Measurements from ENCODE around the gene ABCC8.
A peak's percentile ranks its signal among the peaks of the same experiment; 100 is the strongest.

The ABCC8 gene

DNA sequence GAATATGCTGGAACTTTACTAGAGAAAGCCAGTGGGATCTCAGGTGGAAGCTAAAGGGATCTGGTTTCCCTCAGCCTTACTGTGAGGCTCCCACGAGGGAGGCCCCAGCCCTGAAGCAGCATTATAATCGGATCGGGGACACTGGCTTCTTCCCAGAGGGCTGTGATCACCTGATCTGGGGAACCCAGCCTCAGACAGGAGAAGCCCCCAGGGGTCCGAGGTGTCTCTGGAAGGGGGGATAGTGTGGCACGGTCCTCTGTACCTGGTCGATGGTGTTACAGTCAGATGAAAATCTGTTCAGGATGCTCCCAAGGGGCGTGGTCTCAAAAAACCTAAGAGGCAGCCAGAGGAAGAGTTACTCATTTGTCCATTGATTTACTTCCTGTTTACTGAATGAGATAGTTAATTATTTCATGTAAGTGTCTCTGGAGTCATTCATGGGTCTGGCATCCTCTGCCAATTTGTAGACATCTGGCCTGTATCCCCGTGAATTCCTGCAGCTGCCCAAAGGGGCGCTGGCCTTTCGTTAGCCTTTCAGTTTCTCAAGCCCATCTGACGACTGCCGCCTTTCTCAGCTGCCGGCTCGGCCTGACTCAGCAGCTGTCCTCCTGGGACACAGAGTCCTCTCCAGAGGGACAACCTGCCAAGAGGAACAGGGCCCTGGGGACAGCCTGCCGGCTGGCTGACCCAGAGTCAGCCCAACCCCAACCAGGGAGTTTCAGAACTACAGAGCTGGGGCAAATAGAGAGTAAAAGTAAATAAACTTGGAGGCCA, 71.2 kb downstream of the ABCC8 start:
- H3K4me2 ChIP-seq (ENCODE audit: low read length, poor library complexity, severe bottlenecking) = no peak overlapping the region
- no peak overlapping the region for H3K18ac ChIP-seq (ENCODE audit: low read depth in 1 of 2, low read length in 2 of 2)
- H3K4me1 ChIP-seq (ENCODE audit: control insufficient read depth, insufficient read depth, low read depth, low read length) = peaks cover 2% of the 10 kb centered on the region
- no peaks in the 10 kb centered on the region for H3K9me3 ChIP-seq (ENCODE audit: control insufficient read depth, low read length)
- H2BK120ac ChIP-seq (ENCODE audit: low read depth, low read length) = no peak overlapping the region
- H3K4ac ChIP-seq (ENCODE audit: low read depth in 1 of 2, low read length in 2 of 2) = no peak overlapping the region
- peak overlapping the region in 1 of 2 experiments; percentile 11 for H3K4me3 ChIP-seq (ENCODE audit: insufficient read depth in 1 of 2, low read depth in 1 of 2, low read length in 2 of 2)
- peak; percentile 70 for DNase-seq
- no peak overlapping the region for H2BK5ac ChIP-seq (ENCODE audit: low read depth, low read length, poor library complexity, severe bottlenecking)
- peak overlapping the region; percentile 3 for H2AFZ ChIP-seq (ENCODE audit: low read depth, low read length)
- no peak overlapping the region for H3K23ac ChIP-seq (ENCODE audit: low read length in 2 of 2)
- peak overlapping the region; percentile 32 for H2BK15ac ChIP-seq (ENCODE audit: low read depth, poor library complexity, severe bottlenecking)
- no peak overlapping the region for H2AK5ac ChIP-seq (ENCODE audit: low read length, severe bottlenecking)
- peaks cover 8 to 23% of the 10 kb centered on the region in 2 experiments for H3K27me3 ChIP-seq (ENCODE audit: control insufficient read depth in 1 of 2, insufficient read depth in 1 of 2, low read length in 2 of 2)
- H3K9ac ChIP-seq (ENCODE audit: low read length) = no peak overlapping the region
- no peaks in the 10 kb centered on the region for H3K36me3 ChIP-seq (ENCODE audit: control insufficient read depth in 1 of 2, insufficient read depth in 2 of 2, low read depth in 1 of 2, low read length in 2 of 2)
- no peak overlapping the region for H2BK12ac ChIP-seq (ENCODE audit: low read length in 2 of 2)
- 32% methylated on average over 15 of the region's 15 CpGs for WGBS
- no peaks in the 10 kb centered on the region for H3K79me1 ChIP-seq (replicated peaks; ENCODE audit: low read length, poor library complexity, severe bottlenecking)
- H3K27ac ChIP-seq (ENCODE audit: low read length, poor library complexity, severe bottlenecking) = no peak overlapping the region
- H3K14ac ChIP-seq (ENCODE audit: low read length in 2 of 2) = peak overlapping the region in 1 of 2 experiments; percentile 25
- H4K91ac ChIP-seq (ENCODE audit: low read length) = no peak overlapping the region
- no peak overlapping the region for H4K8ac ChIP-seq (ENCODE audit: low read length)

DNA sequence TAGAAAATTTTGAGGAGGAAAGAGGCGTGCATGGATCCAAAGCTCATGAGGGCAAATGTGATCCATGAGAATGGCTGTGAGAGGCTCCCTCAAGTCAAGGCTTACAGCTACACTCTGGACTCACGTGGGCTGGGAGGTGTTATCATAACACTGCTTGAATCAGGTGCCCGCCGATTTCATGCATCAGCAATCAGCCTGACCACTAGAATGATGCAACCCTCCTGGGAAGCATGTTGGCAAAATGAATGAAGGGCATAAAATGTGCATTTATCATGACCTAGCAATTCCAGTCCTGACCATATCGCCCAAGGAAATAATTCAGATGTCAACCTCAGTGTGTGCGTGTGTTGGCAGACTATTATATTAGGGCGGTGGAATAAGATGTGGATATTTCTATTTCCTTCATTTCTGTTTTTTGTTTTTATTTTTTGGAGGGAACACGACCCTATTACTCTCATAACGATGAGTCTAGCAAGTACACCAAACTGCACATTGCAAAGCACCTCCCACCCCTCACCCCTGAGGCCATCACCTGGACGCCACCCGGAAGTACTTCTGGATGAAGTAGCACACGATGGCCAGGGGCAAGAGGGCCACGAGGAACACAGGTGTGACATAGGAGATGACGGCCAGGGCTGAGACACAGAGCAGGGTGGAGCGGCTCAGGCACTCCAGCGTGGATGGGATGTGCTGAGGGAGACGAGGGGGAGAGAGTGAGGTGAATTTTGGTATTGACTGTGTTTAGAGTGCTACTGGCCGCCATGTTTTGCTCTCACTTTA, 72.5 kb downstream of the ABCC8 start:
- Histone ChIP-seq H2AFZ (ENCODE audit: low read depth, low read length) (no peak overlapping the region), H3K27ac (ENCODE audit: low read length, poor library complexity, severe bottlenecking) (no peak overlapping the region), H3K4me2 (ENCODE audit: low read length, poor library complexity, severe bottlenecking) (no peak overlapping the region), H3K36me3 (ENCODE audit: control insufficient read depth in 1 of 2, insufficient read depth in 2 of 2, low read depth in 1 of 2, low read length in 2 of 2) (no peaks in the 10 kb centered on the region), H4K91ac (ENCODE audit: low read length) (no peak overlapping the region), H2BK5ac (ENCODE audit: low read depth, low read length, poor library complexity, severe bottlenecking) (no peak overlapping the region), H2BK12ac (ENCODE audit: low read length in 2 of 2) (no peak overlapping the region), H3K18ac (ENCODE audit: low read depth in 1 of 2, low read length in 2 of 2) (no peak overlapping the region), H3K4me1 (ENCODE audit: control insufficient read depth, insufficient read depth, low read depth, low read length) (peaks cover 2% of the 10 kb centered on the region), H3K79me1 (replicated peaks; ENCODE audit: low read length, poor library complexity, severe bottlenecking) (no peaks in the 10 kb centered on the region), H3K4me3 (ENCODE audit: insufficient read depth in 1 of 2, low read depth in 1 of 2, low read length in 2 of 2) (no peak overlapping the region), H3K27me3 (ENCODE audit: control insufficient read depth in 1 of 2, insufficient read depth in 1 of 2, low read length in 2 of 2) (peaks cover 5 to 29% of the 10 kb centered on the region in 2 experiments), H3K4ac (ENCODE audit: low read depth in 1 of 2, low read length in 2 of 2) (no peak overlapping the region), H2BK120ac (ENCODE audit: low read depth, low read length) (no peak overlapping the region), H3K14ac (ENCODE audit: low read length in 2 of 2) (no peak overlapping the region), H2BK15ac (ENCODE audit: low read depth, poor library complexity, severe bottlenecking) (no peak overlapping the region), H3K9ac (ENCODE audit: low read length) (no peak overlapping the region), H3K23ac (ENCODE audit: low read length in 2 of 2) (no peak overlapping the region), H4K8ac (ENCODE audit: low read length) (no peak overlapping the region), H2AK5ac (ENCODE audit: low read length, severe bottlenecking) (no peak overlapping the region), H3K9me3 (ENCODE audit: control insufficient read depth, low read length) (no peaks in the 10 kb centered on the region)
- no peak for DNase-seq
- WGBS = 94% methylated on average over 15 of the region's 18 CpGs

DNA sequence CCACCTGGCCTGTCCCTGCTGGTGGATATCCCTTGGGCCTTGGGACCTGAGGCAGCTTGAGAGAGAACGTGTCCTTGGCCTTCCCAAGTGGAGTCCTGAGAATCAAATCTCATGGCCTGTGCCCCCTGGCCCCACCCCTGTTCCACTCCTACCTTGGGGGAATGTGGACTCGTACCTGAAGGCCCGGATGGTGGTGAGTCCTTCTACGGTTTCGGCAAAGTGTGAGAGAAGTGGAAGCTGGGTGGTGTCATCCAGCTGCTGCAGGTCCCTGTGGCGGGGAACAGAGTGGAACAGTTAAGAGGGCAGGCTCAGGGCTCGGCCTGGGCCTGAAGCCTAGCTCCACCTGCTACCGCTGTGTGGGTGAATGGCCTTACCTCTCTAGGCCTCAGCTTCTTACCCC, 74.2 kb downstream of the ABCC8 start:
- no peak overlapping the region for H2BK5ac ChIP-seq (ENCODE audit: low read depth, low read length, poor library complexity, severe bottlenecking)
- peaks cover 2% of the 10 kb centered on the region for H3K4me1 ChIP-seq (ENCODE audit: control insufficient read depth, insufficient read depth, low read depth, low read length)
- no peak overlapping the region for H3K4me3 ChIP-seq (ENCODE audit: insufficient read depth in 1 of 2, low read depth in 1 of 2, low read length in 2 of 2)
- DNase-seq = no peak
- H2BK120ac ChIP-seq (ENCODE audit: low read depth, low read length) = no peak overlapping the region
- H2AK5ac ChIP-seq (ENCODE audit: low read length, severe bottlenecking) = no peak overlapping the region
- no peak overlapping the region for H3K9ac ChIP-seq (ENCODE audit: low read length)
- H3K14ac ChIP-seq (ENCODE audit: low read length in 2 of 2) = no peak overlapping the region
- no peaks in the 10 kb centered on the region for H3K9me3 ChIP-seq (ENCODE audit: control insufficient read depth, low read length)
- H2AFZ ChIP-seq (ENCODE audit: low read depth, low read length) = no peak overlapping the region
- no peak overlapping the region for H4K91ac ChIP-seq (ENCODE audit: low read length)
- peaks cover 9 to 34% of the 10 kb centered on the region in 2 experiments for H3K27me3 ChIP-seq (ENCODE audit: control insufficient read depth in 1 of 2, insufficient read depth in 1 of 2, low read length in 2 of 2)
- no peak overlapping the region for H3K23ac ChIP-seq (ENCODE audit: low read length in 2 of 2)
- no peaks in the 10 kb centered on the region for H3K36me3 ChIP-seq (ENCODE audit: control insufficient read depth in 1 of 2, insufficient read depth in 2 of 2, low read depth in 1 of 2, low read length in 2 of 2)
- H3K4me2 ChIP-seq (ENCODE audit: low read length, poor library complexity, severe bottlenecking) = no peak overlapping the region
- no peaks in the 10 kb centered on the region for H3K79me1 ChIP-seq (replicated peaks; ENCODE audit: low read length, poor library complexity, severe bottlenecking)
- WGBS = 88% methylated on average over 8 of the region's 8 CpGs
- no peak overlapping the region for H4K8ac ChIP-seq (ENCODE audit: low read length)
- no peak overlapping the region for H2BK12ac ChIP-seq (ENCODE audit: low read length in 2 of 2)
- no peak overlapping the region for H3K4ac ChIP-seq (ENCODE audit: low read depth in 1 of 2, low read length in 2 of 2)
- no peak overlapping the region for H3K18ac ChIP-seq (ENCODE audit: low read depth in 1 of 2, low read length in 2 of 2)
- H3K27ac ChIP-seq (ENCODE audit: low read length, poor library complexity, severe bottlenecking) = no peak overlapping the region
- H2BK15ac ChIP-seq (ENCODE audit: low read depth, poor library complexity, severe bottlenecking) = peak overlapping the region; percentile 26

DNA sequence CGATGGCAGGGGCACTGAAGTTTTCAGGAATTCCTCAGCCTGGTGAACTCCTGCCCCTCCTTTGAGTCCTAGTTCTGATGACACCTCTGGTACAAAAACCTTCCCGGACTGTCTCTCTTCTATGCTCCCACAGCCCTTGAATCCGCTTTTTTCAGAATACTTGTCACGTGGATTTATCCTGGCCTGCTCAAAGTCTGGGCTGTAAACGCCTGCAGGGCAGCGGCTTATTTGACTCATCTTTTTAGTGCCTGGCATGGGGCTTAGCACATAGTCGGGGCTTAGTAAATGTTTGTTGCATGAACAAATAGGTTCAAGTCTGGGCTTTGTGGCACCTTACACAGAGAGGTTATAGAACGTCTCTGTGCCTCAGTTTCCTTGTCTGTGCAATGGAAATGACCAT, 74.8 kb downstream of the ABCC8 start:
- no peak overlapping the region for H2AK5ac ChIP-seq (ENCODE audit: low read length, severe bottlenecking)
- no peak overlapping the region for H4K8ac ChIP-seq (ENCODE audit: low read length)
- no peaks in the 10 kb centered on the region for H3K9me3 ChIP-seq (ENCODE audit: control insufficient read depth, low read length)
- H3K9ac ChIP-seq (ENCODE audit: low read length) = no peak overlapping the region
- H3K23ac ChIP-seq (ENCODE audit: low read length in 2 of 2) = no peak overlapping the region
- H3K14ac ChIP-seq (ENCODE audit: low read length in 2 of 2) = no peak overlapping the region
- no peak overlapping the region for H3K18ac ChIP-seq (ENCODE audit: low read depth in 1 of 2, low read length in 2 of 2)
- no peaks in the 10 kb centered on the region for H3K79me1 ChIP-seq (replicated peaks; ENCODE audit: low read length, poor library complexity, severe bottlenecking)
- H3K4me1 ChIP-seq (ENCODE audit: control insufficient read depth, insufficient read depth, low read depth, low read length) = peaks cover 2% of the 10 kb centered on the region
- no peak overlapping the region for H2BK15ac ChIP-seq (ENCODE audit: low read depth, poor library complexity, severe bottlenecking)
- no peak overlapping the region for H4K91ac ChIP-seq (ENCODE audit: low read length)
- no peak overlapping the region for H3K4ac ChIP-seq (ENCODE audit: low read depth in 1 of 2, low read length in 2 of 2)
- H3K27ac ChIP-seq (ENCODE audit: low read length, poor library complexity, severe bottlenecking) = no peak overlapping the region
- 83% methylated on average over 8 of the region's 8 CpGs for WGBS
- DNase-seq = no peak
- H2AFZ ChIP-seq (ENCODE audit: low read depth, low read length) = no peak overlapping the region
- H2BK120ac ChIP-seq (ENCODE audit: low read depth, low read length) = no peak overlapping the region
- no peak overlapping the region for H2BK12ac ChIP-seq (ENCODE audit: low read length in 2 of 2)
- no peaks in the 10 kb centered on the region for H3K36me3 ChIP-seq (ENCODE audit: control insufficient read depth in 1 of 2, insufficient read depth in 2 of 2, low read depth in 1 of 2, low read length in 2 of 2)
- peaks cover 9 to 34% of the 10 kb centered on the region in 2 experiments for H3K27me3 ChIP-seq (ENCODE audit: control insufficient read depth in 1 of 2, insufficient read depth in 1 of 2, low read length in 2 of 2)
- H2BK5ac ChIP-seq (ENCODE audit: low read depth, low read length, poor library complexity, severe bottlenecking) = no peak overlapping the region
- H3K4me2 ChIP-seq (ENCODE audit: low read length, poor library complexity, severe bottlenecking) = no peak overlapping the region
- H3K4me3 ChIP-seq (ENCODE audit: insufficient read depth in 1 of 2, low read depth in 1 of 2, low read length in 2 of 2) = no peak overlapping the region
